ENCODE measurements around the gene USP6NL. TPM values are rescaled to one million over a fixed set of nuclear protein-coding genes. Genes with fewer than 3 reads are reported as not detected.

Gene USP6NL
- total and polyA plus RNA-seq, 9 of the 15 experiments (the other 6 are each of a cell fraction or from before 2014, with no cell fraction given): 3.2 to 26.6 (median 19.8) TPM

- in situ Hi-C loops (cut with MboI): no loop called here
- TF ChIP-seq ZNF316 (IDR thresholded peaks at IDR 0.05): peak; percentile 74
- no peak for TF ChIP-seq CEBPZ (IDR thresholded peaks at IDR 0.05; ENCODE audit: borderline replicate concordance, low read depth, low read length)
- ChIA-PET CTCF (ENCODE audit: low intra/inter-chr PET ratio) (no interaction called here), POLR2A (interaction anchor here (0.6 kb wide), 1 partner anchor 14 kb away, joined by 4 read pairs; no protein-coding TSS in a partner anchor)
- no peak overlapping the region for H3K4me3 ChIP-seq
- H3K9ac ChIP-seq (ENCODE audit: insufficient read depth in 1 of 2, low read depth in 2 of 2, low read length in 2 of 2): no peak overlapping the region
- no peak overlapping the region for H2AFZ ChIP-seq (ENCODE audit: low read depth, low read length)
- ATAC-seq (no peak), DNase-seq (ENCODE audit: extremely low read depth in 1 of 4, low spot score in 3 of 4) (no peak), FAIRE-seq (no peak)
- 0% methylated on average over 2 of the region's 2 CpGs for WGBS (ENCODE audit: insufficient coverage, low coverage, missing lambda C conversion rate)
- no peaks in the 10 kb centered on the region for H3K9me3 ChIP-seq (replicated peaks; ENCODE audit: control insufficient read depth, insufficient read depth, low read depth, low read length)
- BruUV-seq (replicated peaks): no TSS peak
- no peak overlapping the region for H3K4me2 ChIP-seq (ENCODE audit: insufficient read depth, low read length)
- H3K36me3 ChIP-seq (ENCODE audit: control insufficient read depth, insufficient read depth, low read length): no peaks in the 10 kb centered on the region
- H3K27me3 ChIP-seq (ENCODE audit: control insufficient read depth in 2 of 2, insufficient read depth in 2 of 2, low read length in 2 of 2): peaks cover 0 to 15% of the 10 kb centered on the region in 2 experiments; a peak in 3 of 5 replicates
- no peaks in the 10 kb centered on the region for H4K20me1 ChIP-seq (replicated peaks; ENCODE audit: control insufficient read depth, insufficient read depth, low read length)
- H3K9me1 ChIP-seq (ENCODE audit: control insufficient read depth, insufficient read depth, low read length): no peaks in the 10 kb centered on the region
- H3K27ac ChIP-seq (ENCODE audit: extremely low read depth, low read depth, low read length): no peak overlapping the region
- peaks cover 0 to 4% of the 10 kb centered on the region in 2 experiments; a peak in 2 of 5 replicates for H3K4me1 ChIP-seq (replicated peaks in 1 of 2; ENCODE audit: control insufficient read depth in 2 of 2, insufficient read depth in 2 of 2, low read length in 2 of 2)
- H3K79me2 ChIP-seq (ENCODE audit: control insufficient read depth, insufficient read depth, low read length): no peaks in the 10 kb centered on the region
- intact Hi-C loops (cut with micrococcal nuclease): no loop called here
Observed at GRCh38 chr10:11416974-11417373, 194.5 kb downstream of the USP6NL start.
